ENCODE results near the gene CACNA1A. TPM values are rescaled to one million over a fixed set of nuclear protein-coding genes. Genes with fewer than 3 reads are reported as not detected.
"Not testable (repeated sequence)": the region's sequence is repeated elsewhere in the genome, so short reads cannot be mapped to it uniquely, and the experiment has no call there.

Gene CACNA1A
- total RNA-seq, 2 experiments from 2014 or later, result 0.25 to 0.35 TPM

DNA sequence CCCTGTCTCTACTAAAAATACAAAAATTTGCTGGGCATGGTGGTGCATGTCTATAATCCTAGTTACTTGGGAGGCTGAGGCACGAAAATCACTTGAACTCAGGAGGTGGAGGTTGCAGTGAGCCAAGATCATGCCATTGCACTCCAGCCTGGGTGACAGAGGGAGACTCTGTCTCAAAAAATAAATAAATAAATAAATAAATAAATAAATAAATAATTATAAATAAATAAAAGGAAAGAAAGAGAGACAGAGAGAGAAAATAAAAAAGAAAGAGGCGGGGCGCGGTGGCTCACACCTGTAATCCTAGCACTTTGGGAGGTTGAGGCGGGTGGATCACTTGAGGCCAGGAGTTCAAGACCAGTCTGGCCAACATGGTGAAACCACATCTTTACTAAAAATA, 328.7 kb downstream of the CACNA1A start:
- H3K36me3 Mint-ChIP-seq (ENCODE audit: low read depth); H3K27me3 Mint-ChIP-seq; ATAC-seq; H3K27ac Mint-ChIP-seq; DNase-seq; H3K4me3 Mint-ChIP-seq; intact Hi-C loops (cut with DNase I, micrococcal nuclease); H3K9me3 Mint-ChIP-seq (ENCODE audit: low read depth): not testable (repeated sequence)
- ChIA-PET POLR2A (interaction anchor here (0.7 kb wide), 1 partner anchor 17 kb away, joined by 4 read pairs; no protein-coding TSS in a partner anchor), CTCF (interaction anchor here (0.9 kb wide), 1 partner anchor 12 kb away, joined by 3 read pairs; no protein-coding TSS in a partner anchor)
- H3K4me1 Mint-ChIP-seq, result peaks cover 34% of the 10 kb centered on the region

DNA sequence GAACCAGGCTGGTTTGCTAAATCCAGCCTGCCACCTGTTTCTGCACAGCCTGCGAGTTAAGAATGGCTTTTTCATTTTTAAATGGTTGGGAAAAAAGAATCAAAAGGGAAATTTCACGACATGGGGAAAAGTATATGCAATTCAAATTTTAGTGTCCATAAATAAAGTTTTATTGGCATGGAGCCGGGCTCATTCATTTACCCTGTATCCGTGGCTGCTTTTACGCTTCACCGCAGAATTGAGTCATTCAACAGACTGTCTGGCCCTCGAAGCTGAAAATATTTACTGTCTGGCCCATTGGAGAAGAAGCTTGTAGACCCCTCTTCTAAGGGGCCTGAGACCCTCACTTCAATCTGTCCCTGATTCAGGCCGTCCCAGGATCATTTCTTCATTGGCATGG, 329.9 kb downstream of the CACNA1A start:
- peaks cover 39% of the 10 kb centered on the region for H3K4me1 Mint-ChIP-seq
- H3K9me3 Mint-ChIP-seq (ENCODE audit: low read depth), result no peaks in the 10 kb centered on the region
- POLR2A ChIA-PET, result no interaction called here
- no peak for DNase-seq
- CTCF ChIA-PET, result interaction anchor here (1.1 to 1.3 kb wide), 3 partner anchors 10 to 38 kb away, joined by 3 to 5 read pairs (median 4); no protein-coding TSS in a partner anchor
- H3K27ac Mint-ChIP-seq, result no peak overlapping the region
- peaks cover 2% of the 10 kb centered on the region for H3K36me3 Mint-ChIP-seq (ENCODE audit: low read depth)
- no peak overlapping the region for H3K4me3 Mint-ChIP-seq
- no peak for ATAC-seq
- intact Hi-C loops (cut with DNase I, micrococcal nuclease), result no loop called here
- no peaks in the 10 kb centered on the region for H3K27me3 Mint-ChIP-seq

DNA sequence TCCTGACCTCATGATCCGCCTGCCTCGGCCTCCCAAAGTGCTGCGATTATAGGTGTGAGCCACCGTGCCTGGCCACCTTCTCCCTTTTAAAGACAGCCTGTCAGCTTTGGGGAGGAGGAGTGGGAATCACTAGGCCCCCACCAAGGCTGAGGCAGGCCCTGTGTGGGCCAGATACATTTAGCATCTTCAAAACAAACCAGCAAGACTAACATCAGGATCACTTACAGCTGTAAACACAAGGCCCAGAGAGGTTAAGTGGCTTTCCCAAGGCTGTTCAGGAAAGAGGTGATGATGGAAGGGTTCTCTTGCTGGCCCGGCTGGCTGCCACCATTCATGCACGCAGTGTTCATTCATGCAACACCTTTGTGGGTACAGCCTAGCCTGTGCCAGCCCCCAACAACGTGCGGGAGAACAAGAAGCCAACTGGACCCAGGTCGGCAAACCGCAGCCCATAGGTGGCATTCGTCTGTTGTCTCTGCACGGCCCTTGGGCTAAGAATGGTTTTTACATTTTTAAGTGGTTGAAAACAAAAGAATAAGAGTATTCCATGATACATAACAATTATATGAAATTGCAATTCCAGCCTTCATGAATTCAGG, 333.0 kb downstream of the CACNA1A start:
- ChIA-PET CTCF (interaction anchor here (1.1 kb wide), 1 partner anchor 9 kb away, joined by 3 read pairs; no protein-coding TSS in a partner anchor), POLR2A (no interaction called here)
- ATAC-seq (no peak), DNase-seq (no peak)
- Mint-ChIP-seq H3K4me1 (peaks cover 50% of the 10 kb centered on the region), H3K27ac (peak overlapping the region; percentile 97), H3K9me3 (ENCODE audit: low read depth) (no peaks in the 10 kb centered on the region), H3K36me3 (ENCODE audit: low read depth) (peaks cover 2% of the 10 kb centered on the region), H3K27me3 (no peaks in the 10 kb centered on the region), H3K4me3 (peak overlapping the region; percentile 80)
- intact Hi-C loops (cut with DNase I, micrococcal nuclease), result no loop called here

DNA sequence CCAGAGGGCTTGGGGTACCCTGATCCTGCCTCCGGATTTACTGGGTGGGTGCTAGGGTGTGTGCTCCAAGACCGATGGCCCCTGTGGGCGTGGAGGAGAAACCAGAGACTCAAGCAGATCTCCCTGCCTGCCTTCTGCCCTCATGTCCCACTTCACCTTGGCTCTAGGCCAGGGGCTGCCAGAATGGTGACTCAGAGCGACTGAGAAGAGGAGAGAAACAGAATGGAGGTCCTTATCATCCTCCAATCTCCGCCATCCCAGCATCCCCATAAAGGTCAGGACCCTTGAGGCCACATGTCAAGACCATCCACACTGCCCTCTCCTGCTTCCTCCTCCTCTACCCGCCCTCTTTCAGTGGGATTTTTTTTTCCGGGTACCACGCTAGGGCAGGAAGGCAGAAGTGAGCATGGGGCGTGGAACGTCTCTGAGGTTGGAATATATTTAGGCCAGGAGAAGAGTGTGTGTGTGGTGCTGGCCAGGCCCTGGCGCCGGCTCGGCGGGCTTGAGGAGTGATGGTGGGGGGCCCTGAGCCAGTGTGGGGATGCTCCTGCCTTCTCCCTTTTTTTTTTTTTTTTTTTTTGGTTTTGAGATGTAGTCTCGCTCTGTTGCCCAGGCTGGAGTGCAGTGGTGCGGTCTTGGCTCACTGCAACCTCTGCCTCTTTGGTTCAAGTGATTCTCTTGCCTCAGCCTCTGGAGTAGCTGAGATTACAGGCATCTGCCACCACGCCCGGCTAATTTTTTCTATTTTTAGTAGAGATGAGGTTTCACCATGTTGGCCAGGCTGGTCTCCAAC, 333.7 kb downstream of the CACNA1A start:
- Mint-ChIP-seq H3K27me3 (no peaks in the 10 kb centered on the region), H3K9me3 (ENCODE audit: low read depth) (no peaks in the 10 kb centered on the region), H3K36me3 (ENCODE audit: low read depth) (peaks cover 3% of the 10 kb centered on the region), H3K4me1 (peaks cover 56% of the 10 kb centered on the region), H3K27ac (peak overlapping the region; percentile 97), H3K4me3 (peak overlapping the region; percentile 80)
- intact Hi-C loops (cut with DNase I, micrococcal nuclease), result no loop called here
- peak; percentile 30 for ATAC-seq
- ChIA-PET CTCF (no interaction called here), POLR2A (no interaction called here)
- peak; percentile 93 for DNase-seq

DNA sequence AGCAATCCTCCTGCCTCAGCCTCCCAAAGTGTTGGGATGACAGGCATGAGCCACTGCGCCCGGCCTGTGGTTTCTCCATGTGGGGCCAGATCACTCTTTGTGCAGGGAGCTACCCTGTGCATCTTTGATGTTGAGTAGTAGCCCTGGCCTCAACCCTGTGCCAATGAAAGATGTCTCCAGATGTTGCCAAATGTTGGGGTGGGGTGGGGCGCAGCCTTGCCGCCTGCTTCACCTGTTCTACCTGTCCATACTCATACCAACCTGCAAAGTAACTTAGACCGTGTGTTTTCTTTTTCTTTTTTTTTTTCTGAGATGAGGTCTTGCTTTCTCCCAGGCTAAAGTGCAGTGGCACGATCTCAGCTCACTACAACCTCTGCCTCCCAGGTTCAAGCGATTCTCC, 335.1 kb downstream of the CACNA1A start:
- Mint-ChIP-seq H3K36me3 (ENCODE audit: low read depth) (peaks cover 3% of the 10 kb centered on the region), H3K9me3 (ENCODE audit: low read depth) (no peaks in the 10 kb centered on the region), H3K27ac (peak overlapping the region; percentile 97), H3K4me3 (no peak overlapping the region), H3K4me1 (peaks cover 68% of the 10 kb centered on the region), H3K27me3 (no peaks in the 10 kb centered on the region)
- ATAC-seq (no peak), DNase-seq (no peak)
- intact Hi-C loops (cut with DNase I, micrococcal nuclease), result no loop called here
- CTCF ChIA-PET, result interaction anchor here (1.8 kb wide), 1 partner anchor 23 kb away, joined by 8 read pairs; no protein-coding TSS in a partner anchor
- POLR2A ChIA-PET, result interaction anchor here (0.7 kb wide), 1 partner anchor 16 kb away, joined by 5 read pairs; no protein-coding TSS in a partner anchor

DNA sequence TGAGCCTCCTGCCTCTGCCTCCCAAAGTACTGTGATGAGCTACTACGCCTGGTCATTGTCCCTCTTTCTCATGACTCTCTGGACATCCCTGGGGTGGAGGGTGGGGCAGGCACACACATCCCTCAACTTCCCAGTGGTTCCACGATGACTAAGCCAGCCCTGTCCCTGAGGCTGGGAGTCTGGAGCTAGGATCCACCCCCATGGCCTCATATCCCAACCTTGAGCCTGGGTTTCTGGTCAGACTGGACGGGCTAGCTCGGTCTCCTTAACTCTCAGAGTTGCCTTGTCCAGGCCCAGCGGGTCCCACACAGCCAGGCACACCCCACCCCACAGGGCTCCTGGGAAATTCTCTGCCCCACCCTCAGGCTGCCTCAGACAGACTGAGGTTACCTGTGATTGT, 336.5 kb downstream of the CACNA1A start:
- DNase-seq (no peak), ATAC-seq (no peak)
- peaks cover 3% of the 10 kb centered on the region for H3K36me3 Mint-ChIP-seq (ENCODE audit: low read depth)
- ChIA-PET CTCF (interaction anchor here (0.7 to 1.8 kb wide), 9 partner anchors 9 to 92 kb away, joined by 3 to 8 read pairs (median 3); no protein-coding TSS in a partner anchor), POLR2A (interaction anchor here (1.4 kb wide), 2 partner anchors 15 to 17 kb away, joined by 6 read pairs; no protein-coding TSS in a partner anchor)
- no peaks in the 10 kb centered on the region for H3K27me3 Mint-ChIP-seq
- intact Hi-C loops (cut with DNase I, micrococcal nuclease), result loop anchor here in 1 of 2 experiments (5.0 kb wide), 1 partner anchor 1198 kb away; no protein-coding TSS in a partner anchor
- H3K27ac Mint-ChIP-seq, result peak overlapping the region; percentile 96
- no peak overlapping the region for H3K4me3 Mint-ChIP-seq
- H3K9me3 Mint-ChIP-seq (ENCODE audit: low read depth), result no peaks in the 10 kb centered on the region
- peaks cover 82% of the 10 kb centered on the region for H3K4me1 Mint-ChIP-seq

DNA sequence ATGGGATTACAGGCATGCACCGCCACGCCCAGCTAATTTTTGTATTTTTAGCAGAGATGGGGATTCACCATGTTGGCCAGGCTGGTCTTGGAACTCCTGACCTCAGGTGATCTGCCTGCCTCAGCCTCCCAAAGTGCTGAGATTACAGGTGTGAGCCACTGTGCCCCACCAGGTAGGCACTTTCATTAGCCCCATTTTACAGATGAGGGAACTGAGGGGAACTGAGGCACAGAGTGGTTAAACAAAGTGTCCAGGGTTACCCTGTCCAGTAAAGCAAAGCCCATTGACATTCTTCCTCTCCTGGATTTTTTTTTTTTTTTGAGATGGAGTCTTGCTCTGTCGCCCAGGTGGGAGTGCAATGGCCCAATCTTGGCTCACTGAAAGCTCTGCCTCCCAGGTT, 340.1 kb downstream of the CACNA1A start:
- H3K27me3 Mint-ChIP-seq; H3K36me3 Mint-ChIP-seq (ENCODE audit: low read depth); H3K4me3 Mint-ChIP-seq; H3K9me3 Mint-ChIP-seq (ENCODE audit: low read depth); ATAC-seq; DNase-seq: not testable (repeated sequence)
- CTCF ChIA-PET, result interaction anchor here (0.7 to 2.7 kb wide), 4 partner anchors 10 to 44 kb away, joined by 3 to 11 read pairs (median 4); no protein-coding TSS in a partner anchor
- Mint-ChIP-seq H3K4me1 (peaks cover 79% of the 10 kb centered on the region), H3K27ac (peak overlapping the region; percentile 58)
- intact Hi-C loops (cut with DNase I, micrococcal nuclease), result loop anchor here in 1 of 2 experiments (5.0 kb wide), 1 partner anchor 1201 kb away; no protein-coding TSS in a partner anchor
- POLR2A ChIA-PET, result interaction anchor here (0.7 to 2.5 kb wide), 2 partner anchors 11 to 17 kb away, joined by 8 to 14 read pairs; no protein-coding TSS in a partner anchor

DNA sequence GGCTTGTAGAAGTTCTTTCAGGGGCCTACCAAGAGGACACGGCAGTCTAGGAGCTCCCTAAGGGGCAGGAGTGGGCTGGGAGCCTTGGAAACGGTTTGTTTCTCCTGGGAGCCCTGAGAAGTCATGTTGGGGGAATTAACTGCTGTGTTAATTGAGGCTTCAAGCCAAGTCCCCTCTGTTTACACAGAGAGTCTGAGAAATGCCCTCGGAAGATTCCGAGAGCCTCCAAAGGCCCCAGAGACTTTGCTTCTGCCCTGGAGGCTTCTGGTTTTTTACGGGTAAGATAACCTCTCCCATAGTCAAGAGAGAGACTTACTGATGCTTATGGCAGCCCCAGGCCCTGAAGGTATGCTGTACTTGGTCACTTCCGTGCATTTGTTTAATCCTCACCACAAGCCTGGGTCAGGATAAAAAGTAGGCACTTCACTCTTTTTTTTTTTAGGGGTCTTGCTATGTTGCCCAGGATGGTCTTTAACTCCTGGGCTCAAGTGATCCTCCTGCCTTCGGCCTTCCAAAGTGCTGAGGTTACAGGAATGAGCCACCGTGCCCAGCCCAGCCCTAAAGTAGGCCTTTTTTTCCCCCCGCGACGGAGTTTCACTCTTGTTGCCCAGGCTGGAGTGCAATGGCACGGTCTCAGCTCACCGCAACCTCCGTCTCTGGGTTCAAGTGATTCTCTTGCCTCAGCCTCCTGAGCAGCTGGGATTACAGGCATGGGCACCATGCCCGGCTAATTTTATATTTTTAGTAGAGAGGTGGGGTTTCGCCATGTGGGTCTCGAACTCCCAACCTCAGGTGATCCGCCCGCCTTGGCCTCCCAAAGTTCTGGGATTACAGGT, 340.9 kb downstream of the CACNA1A start:
- H3K36me3 Mint-ChIP-seq (ENCODE audit: low read depth), result peaks cover 1% of the 10 kb centered on the region

DNA sequence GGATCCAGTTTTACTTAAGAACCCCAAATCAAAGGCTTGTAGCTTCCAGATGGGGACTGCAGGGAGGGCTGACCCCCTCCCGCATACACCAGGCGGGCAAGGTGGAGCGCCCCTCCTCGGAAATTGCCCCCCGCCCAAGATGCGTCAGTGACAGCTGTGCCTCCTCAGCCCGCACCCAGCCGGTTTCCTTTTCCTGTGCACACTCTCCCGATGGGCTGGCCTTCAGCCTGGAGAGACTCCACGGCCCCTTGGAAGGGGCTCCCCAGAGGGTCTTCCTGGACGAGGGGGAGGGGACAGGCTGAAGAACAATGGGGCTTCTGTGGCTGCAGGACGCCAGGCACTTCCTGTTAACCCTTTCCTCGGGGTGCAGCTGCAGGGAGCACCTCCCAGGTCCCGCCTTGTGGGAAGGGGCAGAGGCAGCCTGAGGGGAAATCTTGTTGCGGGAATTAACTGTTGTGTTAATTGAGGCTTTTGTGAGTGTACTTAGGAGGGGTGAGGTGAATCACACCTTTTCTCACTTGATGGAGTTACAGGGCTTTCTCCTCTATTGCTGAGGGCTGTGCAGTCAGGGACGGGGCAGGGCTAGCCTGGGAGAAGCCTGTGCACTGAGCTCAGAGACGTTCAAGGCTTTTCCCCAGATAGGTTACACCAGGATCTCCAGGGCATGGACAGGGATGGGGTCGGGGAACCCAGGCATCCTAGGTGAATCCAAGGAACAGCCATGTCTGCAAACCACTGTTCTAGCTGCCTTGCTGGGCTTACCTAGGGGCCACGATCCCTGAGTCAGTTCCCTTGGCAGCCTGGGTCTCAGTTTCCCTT, 341.7 kb downstream of the CACNA1A start:
- Mint-ChIP-seq H3K27ac (peak overlapping the region; percentile 94), H3K27me3 (no peaks in the 10 kb centered on the region), H3K4me3 (peak overlapping the region; percentile 80), H3K9me3 (ENCODE audit: low read depth) (no peaks in the 10 kb centered on the region), H3K36me3 (ENCODE audit: low read depth) (peaks cover 1% of the 10 kb centered on the region), H3K4me1 (peaks cover 73% of the 10 kb centered on the region)
- ChIA-PET CTCF (interaction anchor here (0.5 to 1.1 kb wide), 5 partner anchors 8 to 98 kb away, joined by 3 to 7 read pairs (median 3); no protein-coding TSS in a partner anchor), POLR2A (interaction anchor here (0.6 to 2.2 kb wide), 7 partner anchors 9 to 552 kb away, joined by 3 to 15 read pairs (median 6); partner anchors contain the start of genes IER2 and STX10)
- intact Hi-C loops (cut with DNase I, micrococcal nuclease), result loop anchor here in 1 of 2 experiments (5.0 kb wide), 2 partner anchors 928 to 1203 kb away; partner anchors contain the start of gene SAMD1
- peak; percentile 20 for ATAC-seq
- peak; percentile 66 for DNase-seq

More for the DNA sequence above, 340.9 kb downstream of the CACNA1A start:
- Mint-ChIP-seq H3K9me3 (ENCODE audit: low read depth) (no peaks in the 10 kb centered on the region), H3K4me1 (peaks cover 78% of the 10 kb centered on the region), H3K4me3 (no peak overlapping the region), H3K27ac (peak overlapping the region; percentile 94), H3K27me3 (no peaks in the 10 kb centered on the region)
- DNase-seq, result no peak
- ChIA-PET CTCF (interaction anchor here (0.5 to 1.7 kb wide), 7 partner anchors 9 to 98 kb away, joined by 3 to 7 read pairs (median 3); no protein-coding TSS in a partner anchor), POLR2A (interaction anchor here (0.6 to 2.2 kb wide), 5 partner anchors 10 to 553 kb away, joined by 3 to 15 read pairs (median 5); no protein-coding TSS in a partner anchor)
- intact Hi-C loops (cut with DNase I, micrococcal nuclease), result loop anchor here in 1 of 2 experiments (5.0 kb wide), 1 partner anchor 1202 kb away; no protein-coding TSS in a partner anchor
- ATAC-seq, result no peak

Measured in activated CD4-positive, alpha-beta T cell treated with anti-CD3 and anti-CD28 coated beads for 36 hours (primary cell).